Myocyte (in vitro differentiated cells): ENCODE results near the gene DZANK1. TPM values are rescaled to one million over a fixed set of nuclear protein-coding genes. Genes with fewer than 3 reads are reported as not detected.
"Not testable (repeated sequence)": the region's sequence is repeated elsewhere in the genome, so short reads cannot be mapped to it uniquely, and the experiment has no call there.

Experiments
- DNase-seq: peaks from one replicate; pipeline ENCODE4 v3.0.0-alpha.2; 2012; ENCODE audit warnings: low read depth
- polyA plus RNA-seq: library from polyadenylated mRNA; unstranded; fragments of >200 nt; gene quantifications from one replicate; pipeline ENCODE4 v1.2.1, GENCODE V29; 2012; ENCODE audit warnings: missing spikeins
- total RNA-seq: library from RNA; depleted of rRNA; stranded (reverse); fragments of >200 nt; gene quantifications from 2 replicates; pipeline ENCODE4 v1.2.3, GENCODE V29; 2014

The DZANK1 gene
- 0.32 and 1.1 TPM in 2 replicates for total RNA-seq
- polyA plus RNA-seq, result 2.0 TPM

DNA sequence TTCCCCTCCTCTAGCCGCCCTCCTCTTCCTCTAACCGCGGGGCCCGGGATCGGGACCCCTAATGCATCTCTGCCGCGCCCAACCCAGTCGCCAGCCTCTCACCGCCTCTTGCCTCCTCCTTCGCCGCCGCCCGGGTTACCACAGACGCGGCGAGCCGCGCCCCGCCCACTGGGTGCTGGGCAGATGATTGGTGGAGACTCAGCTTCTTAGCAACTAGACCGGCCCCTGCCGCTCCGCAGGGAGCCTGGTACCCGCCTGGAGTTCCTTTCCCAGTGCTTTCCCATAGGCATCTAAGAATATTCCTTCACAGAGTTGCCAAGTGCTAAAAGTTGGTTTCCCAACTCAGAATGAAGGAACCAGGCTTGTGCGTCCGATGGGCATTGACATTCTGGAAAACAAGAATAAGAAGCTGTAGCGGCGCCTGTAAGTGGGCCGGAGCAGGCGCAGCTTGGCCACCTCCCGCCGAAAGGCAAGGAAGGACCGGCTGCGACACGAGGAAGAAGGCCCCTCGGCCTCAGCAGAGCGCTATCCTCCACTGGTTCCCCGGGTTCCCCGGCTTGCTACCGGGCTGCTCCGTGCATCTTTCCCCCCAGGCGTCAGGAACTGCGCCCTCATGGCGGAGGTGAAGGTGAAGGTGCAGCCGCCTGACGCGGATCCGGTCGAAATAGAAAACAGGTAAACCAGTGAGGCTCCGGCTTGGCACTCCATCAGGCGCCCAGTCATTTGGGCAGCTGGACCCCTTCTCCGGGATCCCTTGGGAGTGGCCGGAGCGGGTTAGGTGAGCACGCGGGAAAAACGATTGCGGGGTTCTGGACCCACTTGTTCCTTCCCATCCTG lies at the start of gene DZANK1, which contains the start of gene POLR3F:
TSS of gene DZANK1 (minus strand) at position 137 of the 837 bp plus-strand sequence. CDS start 1,672 bp downstream, outside the sequence.
TSS of gene POLR3F (plus strand) at position 497 of the 837 bp plus-strand sequence. CDS start at position 614, 117 bp downstream.
- DNase-seq, result peak; percentile 97

GRCh38 chr20:18515973-18516372 lies 49.1 kb upstream of the DZANK1 start:
- DNase-seq, result no peak

- no peak for DNase-seq
Measured at GRCh38 chr20:18514127-18514526, 47.3 kb upstream of the DZANK1 start.

DNA sequence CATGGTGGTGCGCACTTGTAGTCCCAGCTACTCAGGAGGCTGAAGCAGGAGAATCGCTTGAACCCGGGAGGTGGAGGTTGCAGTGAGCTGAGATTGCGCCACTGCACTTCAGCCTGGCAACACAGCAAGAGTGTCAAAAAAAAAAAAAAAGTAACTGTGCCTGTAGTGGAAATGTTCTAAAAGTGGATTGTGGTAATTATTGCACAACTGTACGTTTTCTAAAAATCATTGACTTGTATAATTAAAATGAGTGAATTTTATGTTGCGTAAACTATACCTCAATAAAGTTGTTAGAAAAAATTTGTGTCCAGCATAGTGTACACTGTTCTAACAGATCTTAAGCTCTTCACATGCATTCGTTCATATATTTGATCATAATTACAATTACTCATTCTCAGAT lies 46.4 kb upstream of the DZANK1 start:
- DNase-seq, result no peak

DNA sequence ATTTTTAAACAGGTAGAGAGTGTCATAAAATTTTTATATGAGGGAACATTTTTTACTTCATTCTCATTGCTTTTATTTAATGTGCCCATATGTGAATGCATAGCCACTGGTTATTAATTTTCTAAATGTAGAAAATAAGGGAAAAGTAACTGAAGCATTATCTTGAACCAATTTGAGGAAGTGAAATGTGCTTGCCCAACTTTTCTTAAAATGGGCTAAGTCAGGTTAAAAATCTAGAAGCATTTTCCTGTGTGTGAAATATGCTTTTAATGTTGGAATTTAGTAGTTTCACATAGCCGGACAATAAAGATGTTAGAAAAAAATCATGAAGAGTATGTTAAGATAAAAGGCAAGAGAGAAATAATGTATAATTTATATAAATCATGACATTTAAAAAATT lies 44.7 kb upstream of the DZANK1 start:
- no peak for DNase-seq

- DNase-seq, result peak; percentile 98
Measured at GRCh38 chr20:18507218-18508191, 40.7 kb upstream of the DZANK1 start, which contains the start of gene SEC23B. TSS of gene SEC23B (plus strand) at chr20:18507940. CDS start at chr20:18510836, 2,896 bp downstream.

- DNase-seq, result no peak
Measured at GRCh38 chr20:18506744-18507143, 39.9 kb upstream of the DZANK1 start.

DNA sequence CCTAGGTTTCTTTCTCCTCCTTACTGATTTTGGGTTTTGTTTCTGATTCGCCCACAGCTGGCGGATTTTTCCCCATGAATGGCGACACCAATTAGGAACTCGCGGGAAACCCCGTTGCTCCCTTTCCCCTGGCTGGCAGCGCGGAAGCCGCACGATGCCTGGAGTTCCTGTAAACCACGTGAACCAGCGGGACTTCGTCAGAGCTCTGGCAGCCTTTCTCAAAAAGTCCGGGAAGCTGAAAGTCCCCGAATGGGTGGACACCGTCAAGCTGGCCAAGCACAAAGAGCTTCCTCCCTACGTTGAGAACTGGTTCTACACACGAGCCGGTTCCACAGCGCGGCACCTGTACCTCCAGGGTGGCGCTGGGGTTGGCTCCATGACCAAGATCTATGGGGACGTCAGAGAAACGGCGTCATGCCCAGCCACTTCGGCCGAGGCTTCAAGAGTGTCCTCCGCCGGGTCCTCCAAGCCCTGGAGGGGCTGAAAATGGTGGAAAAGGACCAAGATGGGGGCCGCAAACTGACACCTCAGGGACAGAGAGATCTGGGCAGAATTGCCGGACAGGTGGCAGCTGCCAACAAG lies 37.7 kb upstream of the DZANK1 start:
- DNase-seq, result no peak

DNA sequence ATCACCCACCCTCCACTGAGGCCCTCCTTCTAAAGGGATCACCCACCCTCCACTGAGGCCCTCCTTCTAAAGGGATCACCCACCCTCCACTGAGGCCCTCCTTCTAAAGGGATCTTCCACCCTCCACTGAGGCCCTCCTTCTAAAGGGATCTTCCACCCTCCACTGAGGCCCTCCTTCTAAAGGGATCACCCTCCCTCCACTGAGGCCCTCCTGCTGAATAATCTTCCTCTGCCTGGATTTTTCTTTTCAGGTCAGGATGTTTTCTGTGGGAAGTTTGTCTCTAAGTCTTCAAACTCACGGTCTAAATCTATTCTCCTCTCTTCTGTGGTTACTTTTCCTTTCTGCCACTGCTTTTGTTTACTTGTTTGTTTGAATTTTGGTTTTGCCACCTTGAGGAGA lies 34.8 kb upstream of the DZANK1 start:
- DNase-seq, result not testable (repeated sequence)

DNA sequence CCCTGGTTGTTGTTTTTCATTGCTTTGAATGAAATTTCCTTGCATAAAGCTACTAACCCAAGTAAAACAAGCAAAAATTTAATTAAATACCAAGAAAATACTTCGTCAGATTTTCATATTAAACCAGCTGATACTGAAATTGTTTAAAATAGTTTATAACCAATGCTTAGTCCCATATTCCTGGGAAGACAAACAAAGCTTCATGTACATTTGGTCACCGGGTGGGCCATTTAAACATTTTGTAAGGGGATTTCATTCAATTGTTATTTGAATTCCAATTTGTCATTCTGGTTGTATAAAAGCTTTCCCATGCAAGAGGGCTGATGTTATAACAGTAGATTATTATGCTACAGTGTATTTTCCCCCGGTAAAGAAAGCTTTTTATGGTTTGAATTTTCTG lies 30.8 kb upstream of the DZANK1 start:
- no peak for DNase-seq

- peak; percentile 89 for DNase-seq
Measured at GRCh38 chr20:18496740-18497592, 30.1 kb upstream of the DZANK1 start, which contains the start of gene RBBP9. TSS of gene RBBP9 (minus strand) at chr20:18497225. CDS start at chr20:18497167, 58 bp downstream.

DNA sequence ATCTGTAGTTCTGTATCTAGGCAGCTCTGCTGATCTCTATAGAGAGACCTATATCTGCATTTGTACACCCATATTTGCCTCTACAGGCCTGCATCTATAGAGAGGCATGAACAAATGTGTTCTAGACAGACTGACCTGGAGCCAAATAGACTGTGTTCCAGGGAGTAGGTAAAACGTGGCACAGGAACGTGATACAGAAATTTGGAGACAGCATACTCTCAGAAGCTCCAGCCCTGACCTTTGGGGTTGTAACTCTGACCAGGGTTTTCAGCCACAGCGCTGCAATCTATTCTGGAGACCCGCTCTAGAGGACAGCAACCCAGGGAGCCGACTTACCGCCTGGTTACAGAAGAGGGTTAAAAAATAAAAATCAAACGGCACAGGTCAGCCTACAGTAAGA lies 29.2 kb upstream of the DZANK1 start:
- peak; percentile 23 for DNase-seq

DNA sequence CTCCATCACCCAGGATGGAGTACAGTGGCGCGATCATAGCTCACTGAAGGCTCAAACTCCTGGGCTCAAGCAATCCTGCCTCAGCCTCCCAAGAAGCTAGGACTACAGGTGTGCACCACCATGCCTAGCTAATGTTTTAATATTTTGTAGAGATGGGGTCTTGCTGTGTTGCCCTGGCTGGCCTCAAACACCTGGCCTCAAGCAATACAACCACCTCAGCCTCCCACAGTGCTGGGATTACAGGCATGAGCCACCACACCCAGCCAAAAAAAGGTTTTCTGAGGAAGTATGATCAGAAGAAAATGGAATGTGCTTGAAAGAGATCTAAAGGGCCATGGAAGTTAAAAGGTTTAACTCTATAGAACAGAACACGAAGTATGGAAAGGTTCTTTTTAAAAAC lies 21.5 kb upstream of the DZANK1 start:
- no peak for DNase-seq

DNA sequence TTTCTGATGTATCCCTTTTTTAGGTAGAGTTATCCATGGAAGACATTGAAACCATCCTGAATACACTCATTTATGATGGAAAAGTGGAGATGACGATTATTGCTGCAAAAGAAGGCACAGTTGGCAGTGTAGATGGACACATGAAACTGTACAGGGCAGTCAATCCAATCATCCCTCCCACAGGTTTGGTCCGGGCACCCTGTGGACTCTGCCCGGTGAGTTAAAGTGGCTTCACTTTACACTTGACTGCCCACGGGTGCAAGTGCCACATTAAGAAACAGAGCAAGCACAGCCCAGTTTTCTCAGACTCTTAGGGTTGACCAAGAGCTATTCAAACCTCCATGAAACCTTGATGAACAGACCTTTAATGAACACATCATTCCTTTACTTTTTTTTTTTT lies 14.8 kb upstream of the DZANK1 start:
- DNase-seq, result no peak

GRCh38 chr20:18477821-18478220 lies 11.0 kb upstream of the DZANK1 start:
- no peak for DNase-seq

GRCh38 chr20:18477218-18477617 lies 10.4 kb upstream of the DZANK1 start:
- no peak for DNase-seq

DNA sequence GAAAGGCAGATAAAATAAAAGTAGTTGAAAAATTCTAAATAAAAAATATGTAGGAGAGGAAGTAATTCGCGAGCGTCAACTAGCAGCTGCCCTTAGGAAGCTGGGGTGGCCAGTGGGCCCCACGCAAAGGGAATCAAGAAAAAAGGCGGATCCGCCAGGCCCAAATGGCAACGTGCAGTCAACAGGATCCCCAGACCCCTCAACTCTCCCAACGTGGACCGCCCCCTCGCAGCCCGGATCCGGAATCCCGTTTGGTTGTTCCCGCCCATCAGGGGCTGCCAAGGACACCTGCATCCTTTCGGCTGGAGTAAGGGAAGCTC lies 296 bp downstream of the DZANK1 start:
- no peak for DNase-seq

GRCh38 chr20:18465536-18466200 lies 1.2 kb downstream of the DZANK1 start:
- no peak for DNase-seq

DNA sequence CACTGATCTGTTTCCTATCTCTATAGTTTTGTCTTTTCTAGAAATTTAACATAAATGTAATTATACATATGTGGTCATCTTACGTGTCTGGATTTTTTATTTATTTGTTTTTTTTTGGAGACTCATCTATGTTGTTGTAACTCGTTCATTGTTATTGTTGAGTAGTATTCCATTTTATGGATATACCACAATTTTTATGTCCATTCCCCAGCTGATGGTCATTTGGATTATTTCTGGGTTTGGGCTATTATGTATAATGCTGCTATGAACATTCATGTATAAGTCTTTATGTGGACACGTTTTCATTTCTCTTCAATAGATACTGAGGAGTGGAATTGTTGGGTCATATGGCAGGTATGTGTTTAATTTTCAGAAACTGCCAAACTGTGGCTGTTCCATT lies 10.2 kb downstream of the DZANK1 start:
- no peak for DNase-seq

- DNase-seq, result peak; percentile 3
Measured at GRCh38 chr20:18443886-18444285, 22.9 kb downstream of the DZANK1 start.
